Measurements from ENCODE around the gene IKZF1. TPM values are rescaled to one million over a fixed set of nuclear protein-coding genes. Genes with fewer than 3 reads are reported as not detected.

The IKZF1 gene
- total RNA-seq, 1 experiment from 2014 or later = 0.57 TPM

GRCh38 chr7:50367570-50367969 is 63.1 kb downstream of the IKZF1 start:
- ATAC-seq (no peak), DNase-seq (ENCODE audit: low read depth, low spot score) (no peak)
- H3K79me2 ChIP-seq (ENCODE audit: insufficient read depth, low read length) = no peaks in the 10 kb centered on the region
- ChIA-PET POLR2A (no interaction called here), CTCF (interaction anchor here (1.2 kb wide), 1 partner anchor 161 kb away, joined by 3 read pairs; no protein-coding TSS in a partner anchor), RAD21 (ENCODE audit: low non-redundant PET in 1 of 2, low total read pairs in 2 of 2, uncharacterized antibody in 2 of 2, unreplicated experiment in 2 of 2) (no interaction called here)
- no TSS peak for BruUV-seq (replicated peaks)
- H3K4me2 ChIP-seq (ENCODE audit: low read length) = no peak overlapping the region
- H3K27me3 ChIP-seq (ENCODE audit: insufficient read depth, low read length) = 0 out of 2 replicates have a peak, but pooled peaks cover 3% of the 10 kb centered on the region
- H2AFZ ChIP-seq (ENCODE audit: low read depth, low read length, poor library complexity, severe bottlenecking) = no peak overlapping the region
- no peaks in the 10 kb centered on the region for H3K9me2 ChIP-seq (ENCODE audit: insufficient read depth)
- no peak overlapping the region for H3K4me3 ChIP-seq (replicated peaks in 1 of 2; ENCODE audit: low read depth in 1 of 2, low read length in 2 of 2)
- no peaks in the 10 kb centered on the region for H3K36me3 ChIP-seq (ENCODE audit: control insufficient read depth in 1 of 2, insufficient read depth in 2 of 2, low read length in 2 of 2)
- H4K20me1 ChIP-seq (ENCODE audit: insufficient read depth) = no peaks in the 10 kb centered on the region
- intact Hi-C loops (cut with micrococcal nuclease) = no loop called here
- H3K9ac ChIP-seq (ENCODE audit: low read length) = no peak overlapping the region
- TF ChIP-seq SIN3A (IDR thresholded peaks at IDR 0.05; ENCODE audit: low read depth) (no peak), ZFX (IDR thresholded peaks at IDR 0.05) (no peak), EGR1 (IDR thresholded peaks at IDR 0.05; ENCODE audit: low read depth) (no peak), RAD21 (IDR thresholded peaks at IDR 0.05; ENCODE audit: low read depth) (no peak), CEBPB (IDR thresholded peaks at IDR 0.05; ENCODE audit: low read depth) (no peak), ELF1 (IDR thresholded peaks at IDR 0.05; ENCODE audit: borderline replicate concordance, low read depth) (no peak), ZBTB33 (IDR thresholded peaks at IDR 0.05; ENCODE audit: extremely low read depth, insufficient replicate concordance, low read length) (no peak), SRF (IDR thresholded peaks at IDR 0.05; ENCODE audit: low read depth) (no peak)
- no peaks in the 10 kb centered on the region for H3K4me1 ChIP-seq (ENCODE audit: control insufficient read depth in 1 of 2, insufficient read depth in 2 of 2, low read length in 2 of 2)
- H3K27ac ChIP-seq (ENCODE audit: low read depth, low read length) = no peak overlapping the region
- H3K9me3 ChIP-seq (ENCODE audit: control insufficient read depth in 1 of 2, insufficient read depth in 1 of 2, low read depth in 1 of 2, low read length in 2 of 2) = peaks cover 0 to 8% of the 10 kb centered on the region in 2 experiments; a peak in 1 of 4 replicates

GRCh38 chr7:50368366-50368765 is 63.9 kb downstream of the IKZF1 start:
- Histone ChIP-seq H3K9me3 (ENCODE audit: control insufficient read depth in 1 of 2, insufficient read depth in 1 of 2, low read depth in 1 of 2, low read length in 2 of 2) (peaks cover 0 to 8% of the 10 kb centered on the region in 2 experiments; a peak in 1 of 4 replicates), H4K20me1 (ENCODE audit: insufficient read depth) (no peaks in the 10 kb centered on the region), H3K4me2 (ENCODE audit: low read length) (no peak overlapping the region), H3K27me3 (ENCODE audit: insufficient read depth, low read length) (0 out of 2 replicates have a peak, but pooled peaks cover 3% of the 10 kb centered on the region), H3K27ac (ENCODE audit: low read depth, low read length) (no peak overlapping the region), H2AFZ (ENCODE audit: low read depth, low read length, poor library complexity, severe bottlenecking) (no peak overlapping the region), H3K4me1 (ENCODE audit: control insufficient read depth in 1 of 2, insufficient read depth in 2 of 2, low read length in 2 of 2) (no peaks in the 10 kb centered on the region), H3K9ac (ENCODE audit: low read length) (no peak overlapping the region), H3K9me2 (ENCODE audit: insufficient read depth) (no peaks in the 10 kb centered on the region), H3K4me3 (replicated peaks in 1 of 2; ENCODE audit: low read depth in 1 of 2, low read length in 2 of 2) (no peak overlapping the region), H3K79me2 (ENCODE audit: insufficient read depth, low read length) (no peaks in the 10 kb centered on the region), H3K36me3 (ENCODE audit: control insufficient read depth in 1 of 2, insufficient read depth in 2 of 2, low read length in 2 of 2) (no peaks in the 10 kb centered on the region)
- intact Hi-C loops (cut with micrococcal nuclease) = loop anchor here (2.0 kb wide), 1 partner anchor 226 kb away; no protein-coding TSS in a partner anchor
- POLR2A ChIA-PET = no interaction called here
- RAD21 ChIA-PET (ENCODE audit: low non-redundant PET in 1 of 2, low total read pairs in 2 of 2, uncharacterized antibody in 2 of 2, unreplicated experiment in 2 of 2) = interaction anchor here in 1 of 2 experiments (0.6 kb wide), 1 partner anchor 161 kb away, joined by 5 read pairs; no protein-coding TSS in a partner anchor
- DNase-seq (ENCODE audit: low read depth, low spot score) (no peak), ATAC-seq (no peak)
- no TSS peak for BruUV-seq (replicated peaks)
- CTCF ChIA-PET = interaction anchor here (0.7 to 1.0 kb wide), 3 partner anchors 163 to 276 kb away, joined by 3 read pairs; no protein-coding TSS in a partner anchor
- TF ChIP-seq SIN3A (IDR thresholded peaks at IDR 0.05; ENCODE audit: low read depth) (no peak), CEBPB (IDR thresholded peaks at IDR 0.05; ENCODE audit: low read depth) (no peak), ZBTB33 (IDR thresholded peaks at IDR 0.05; ENCODE audit: extremely low read depth, insufficient replicate concordance, low read length) (no peak), POLR2AphosphoS5 (IDR thresholded peaks at IDR 0.05; ENCODE audit: low read depth, low read length) (no peak), RAD21 (IDR thresholded peaks at IDR 0.05; ENCODE audit: low read depth) (no peak), ATF3 (IDR thresholded peaks at IDR 0.05) (no peak), TCF7L2 (IDR thresholded peaks at IDR 0.05; ENCODE audit: borderline replicate concordance, extremely low read depth, insufficient read depth, insufficient read length) (no peak), CTCF (IDR thresholded peaks at IDR 0.05 in 2 of 3, conservative IDR thresholded peaks at IDR 0.05 in 1 of 3; ENCODE audit: borderline replicate concordance in 1 of 3, insufficient read depth in 1 of 3, low read depth in 2 of 3, low read length in 2 of 3) (no peak), EZH2 (IDR thresholded peaks at IDR 0.05) (no peak)
